ENCODE results near the gene PIM3.

PIM3 gene

DNA sequence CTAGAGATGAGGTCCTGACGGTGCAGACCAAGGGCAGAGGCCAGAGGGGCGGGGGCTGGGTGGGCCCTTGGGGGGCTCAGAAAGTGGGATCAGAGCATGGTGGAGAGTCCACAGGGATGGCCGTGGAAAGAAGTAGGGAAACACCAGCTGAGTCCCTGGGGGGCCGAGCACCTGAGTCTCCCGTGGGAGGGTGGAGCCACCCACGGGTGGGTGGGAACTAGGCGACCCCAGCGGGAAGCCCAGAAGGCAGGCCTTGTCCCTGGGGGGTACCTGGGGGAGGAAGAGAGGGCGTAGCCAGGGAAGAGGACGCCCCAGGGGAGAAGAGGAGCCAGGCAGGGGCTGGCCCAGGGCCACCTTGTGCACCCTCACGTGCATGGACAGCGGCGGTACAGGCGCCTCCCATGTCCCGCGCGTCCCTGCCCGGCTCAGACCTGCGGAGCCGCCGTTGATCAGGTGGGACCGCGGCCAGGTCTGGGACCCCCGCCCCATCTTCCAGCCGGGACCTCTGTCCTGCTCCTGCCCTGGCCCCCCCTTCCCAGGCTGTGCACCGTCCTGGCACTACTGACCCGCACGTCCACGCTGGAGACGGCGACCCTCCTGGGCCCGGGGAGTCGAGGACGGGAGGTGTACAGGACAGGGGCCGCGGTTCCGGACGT, 31.9 kb upstream of the PIM3 start:
- DNase-seq = no peak

DNA sequence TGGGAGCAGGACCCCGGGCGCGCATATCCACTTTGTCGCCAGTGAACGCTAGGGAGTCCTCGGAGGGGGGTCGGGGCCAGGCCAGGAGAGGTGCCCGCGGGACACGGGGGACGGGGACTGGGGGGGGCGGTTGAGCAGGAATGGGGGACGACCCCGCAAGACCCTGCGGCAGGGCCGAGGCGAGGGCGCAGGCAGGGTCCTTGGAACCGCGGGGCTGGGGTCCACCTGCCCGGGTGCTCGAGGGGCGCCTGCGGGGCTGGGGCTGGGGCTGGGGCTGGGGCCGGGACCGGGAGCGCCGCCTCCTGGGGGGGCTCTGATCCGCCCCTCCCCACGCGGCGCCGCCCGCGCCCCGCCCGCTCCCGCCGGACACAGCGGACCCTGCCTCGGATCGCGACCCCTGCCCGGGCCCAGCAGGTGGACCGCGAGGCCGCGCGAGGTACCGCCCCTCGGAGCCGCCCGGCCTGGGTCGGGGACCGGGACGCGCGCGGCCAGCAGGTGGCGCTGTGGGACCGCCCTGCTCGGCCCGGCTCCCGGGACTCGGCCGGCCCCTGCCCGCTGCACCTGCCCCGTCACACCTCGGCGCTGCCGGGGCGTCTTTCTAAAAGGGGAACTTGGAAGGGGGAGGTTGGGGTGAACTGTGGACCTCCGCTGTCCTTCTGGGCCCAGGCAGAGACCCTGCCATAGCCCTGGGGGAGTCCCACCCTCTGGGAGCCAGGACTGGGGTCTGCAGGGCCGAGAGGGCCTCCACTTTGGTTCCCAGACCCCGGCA, 31.2 kb upstream of the PIM3 start:
- DNase-seq = peak; percentile 81

DNA sequence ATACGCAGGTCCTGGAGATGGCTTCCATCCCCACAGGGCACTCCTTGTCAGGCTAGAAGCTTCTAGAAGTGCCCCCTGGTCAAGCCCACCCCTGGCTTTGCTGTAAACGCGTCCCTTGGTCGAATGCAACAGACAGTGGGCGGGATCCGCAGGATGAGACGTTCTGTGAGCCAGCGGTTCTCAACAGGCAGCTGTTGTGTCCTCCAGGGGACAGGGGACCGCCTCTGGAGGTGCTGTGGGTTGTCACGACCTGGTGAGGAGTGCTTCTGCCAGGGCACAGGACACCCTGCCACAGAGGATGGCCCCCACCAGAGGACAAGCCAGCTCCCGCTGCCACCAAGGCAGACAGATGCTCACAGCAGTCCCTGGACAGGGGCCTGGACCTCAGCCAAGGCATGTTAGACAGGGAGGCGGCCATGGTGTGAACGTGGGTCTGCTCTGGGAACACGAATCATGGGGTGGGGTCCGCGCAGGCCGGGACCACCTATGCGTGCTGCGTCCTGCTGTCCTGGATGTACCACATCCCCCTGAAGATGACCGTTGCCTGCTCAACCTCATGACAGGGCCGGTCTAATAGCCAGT, 30.5 kb upstream of the PIM3 start:
- DNase-seq = no peak

DNA sequence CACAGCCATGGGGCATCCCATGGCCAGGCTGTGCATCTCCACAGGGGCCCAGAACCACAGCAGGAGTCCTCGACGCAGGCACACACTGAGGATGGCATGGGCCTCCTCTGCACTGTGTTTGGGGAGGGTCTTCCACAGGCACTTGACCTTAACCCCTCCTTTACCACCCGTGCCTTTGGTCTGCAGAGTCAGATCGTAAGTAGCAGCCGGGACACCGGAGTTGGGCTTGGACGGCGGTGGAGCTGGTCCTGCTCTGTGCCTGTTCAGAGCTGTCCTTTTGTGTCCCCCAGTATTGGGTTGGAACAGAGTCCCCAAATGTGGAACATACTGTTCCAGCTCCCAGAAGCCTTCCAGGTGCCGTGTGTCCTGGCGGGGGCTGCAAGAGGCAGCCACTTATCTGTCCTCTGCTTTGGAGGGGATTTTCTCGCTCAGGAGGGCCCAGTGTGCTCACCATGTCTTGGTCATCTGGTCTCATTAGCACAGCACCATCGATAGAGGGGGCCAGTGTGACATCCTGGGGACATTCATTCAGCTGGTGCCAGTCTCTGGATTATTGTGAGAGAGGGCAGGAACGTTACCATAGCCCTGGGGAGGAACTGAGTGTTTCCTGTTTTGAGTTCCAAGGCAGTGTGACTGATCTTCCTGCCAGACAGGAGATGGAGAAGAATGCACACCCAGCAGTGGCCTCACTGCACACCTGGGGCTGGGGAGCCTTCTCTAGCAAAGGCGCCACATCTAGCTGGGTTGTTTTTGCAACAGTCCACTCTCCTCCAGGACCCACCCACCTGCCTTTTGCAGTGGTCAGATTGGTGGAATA, 29.8 kb upstream of the PIM3 start:
- peak; percentile 73 for DNase-seq

DNA sequence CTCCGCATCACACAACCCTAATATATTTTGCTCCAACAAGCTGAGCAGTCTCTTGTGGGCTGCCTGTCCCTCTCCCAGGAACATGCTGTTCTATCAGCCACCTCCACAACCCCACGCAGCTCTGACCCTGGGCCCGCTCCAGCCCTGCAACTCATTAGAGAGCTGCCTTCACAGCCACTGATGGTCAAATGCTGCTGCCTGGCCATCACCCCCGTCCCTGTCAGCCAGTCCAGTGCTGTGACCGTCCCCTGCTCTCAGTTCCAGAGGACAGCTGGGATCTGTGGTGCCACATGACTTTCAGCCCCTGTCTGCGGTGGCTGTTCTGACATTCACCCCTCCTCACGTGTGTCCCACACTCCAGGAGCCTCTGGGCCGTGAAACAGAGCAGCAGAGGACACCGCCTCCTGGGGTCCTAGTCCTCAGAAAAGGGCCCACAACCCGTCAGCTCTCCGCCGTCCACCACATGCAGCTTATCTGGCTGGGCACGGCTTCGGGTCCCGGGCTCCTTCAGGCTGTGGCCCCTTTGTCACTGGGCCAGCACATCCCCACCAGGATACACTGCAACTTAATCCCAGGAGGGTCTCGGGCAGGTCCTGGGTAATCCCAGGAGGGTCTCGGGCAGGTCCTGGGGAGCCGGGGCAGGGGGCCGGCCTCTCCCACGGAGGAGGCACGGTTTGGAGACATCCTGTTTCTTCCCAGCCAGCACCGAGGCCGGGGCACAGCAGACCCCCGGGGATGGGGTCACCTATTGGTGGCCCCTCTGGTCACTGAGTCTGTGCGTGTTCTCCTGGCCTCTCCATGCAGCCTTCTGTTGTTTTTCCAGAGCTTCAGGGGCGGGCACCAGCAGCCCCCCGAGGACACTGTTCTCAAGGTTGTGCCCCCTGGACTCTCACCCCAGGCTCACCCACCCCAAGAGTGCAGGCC, 27.1 kb upstream of the PIM3 start:
- DNase-seq = no peak

DNA sequence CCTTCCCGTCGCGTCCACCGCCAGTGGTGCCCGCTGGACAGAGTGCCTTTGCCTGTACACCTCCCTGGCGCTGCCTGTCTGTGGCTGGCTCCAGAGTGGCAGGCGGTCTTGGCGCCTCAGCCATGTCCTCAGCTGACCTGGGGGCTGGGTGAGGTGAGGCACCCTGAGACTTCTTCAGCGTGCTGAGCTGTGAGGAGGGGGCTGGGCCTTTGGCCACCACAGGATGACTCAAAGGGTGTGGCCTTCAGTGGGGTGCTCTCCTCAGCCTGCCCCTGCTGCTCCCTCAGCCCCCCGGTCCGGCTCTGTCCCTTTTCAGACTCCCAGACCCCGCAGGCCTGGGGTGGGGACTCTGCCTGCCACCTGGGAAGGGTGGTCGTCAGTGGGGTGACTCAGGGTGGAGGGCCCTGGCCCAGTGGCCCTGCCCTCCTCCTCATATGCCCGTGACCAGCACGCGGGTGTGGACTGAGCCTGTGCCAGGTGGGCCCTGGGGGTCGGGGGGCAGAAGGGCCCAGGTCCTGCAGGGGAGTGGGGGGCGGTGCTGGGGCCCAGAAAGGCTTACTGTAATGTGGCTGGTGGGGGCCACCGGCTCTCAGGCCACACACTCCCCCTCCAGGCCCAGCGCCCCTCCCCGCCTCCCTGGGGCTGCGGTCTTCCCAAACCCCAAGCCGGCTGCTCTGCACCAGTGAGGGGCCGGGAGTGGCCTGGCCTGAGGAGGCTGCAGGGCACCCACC, 26.2 kb upstream of the PIM3 start:
- peak; percentile 45 for DNase-seq

DNA sequence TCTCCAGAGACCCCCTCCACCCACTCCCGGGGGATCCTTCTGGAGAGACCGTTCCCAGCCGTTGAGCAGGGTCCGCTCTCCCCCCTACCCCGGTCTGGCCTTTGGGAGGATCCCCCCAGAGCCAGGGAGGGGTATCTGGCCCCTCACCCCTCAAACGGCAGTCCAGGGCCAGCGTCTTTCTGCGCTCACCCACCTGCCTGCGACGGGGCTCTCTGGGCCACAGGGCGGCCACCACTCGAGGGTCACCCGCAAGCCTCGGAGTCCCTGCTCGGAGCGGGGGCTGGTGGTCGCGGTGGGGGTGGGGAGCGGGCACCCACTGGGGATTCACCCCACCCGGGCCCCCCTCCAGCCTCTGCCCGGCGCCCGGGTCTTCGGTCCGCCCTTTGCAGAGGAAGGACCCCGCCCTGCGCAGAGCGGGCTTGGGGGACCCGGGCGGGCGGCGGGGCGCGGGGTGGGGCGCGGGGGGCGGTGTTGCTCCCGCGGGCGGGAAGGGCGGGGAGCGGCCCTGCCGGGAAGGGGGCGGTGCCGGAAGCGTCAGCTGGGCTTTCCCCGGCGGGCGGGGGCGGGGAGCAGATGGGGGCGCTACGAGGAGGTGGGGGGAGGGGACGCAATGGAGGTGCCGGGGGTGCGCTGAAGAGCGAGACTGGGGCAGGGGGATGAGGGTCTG, 25.5 kb upstream of the PIM3 start:
- DNase-seq = peak; percentile 94

DNA sequence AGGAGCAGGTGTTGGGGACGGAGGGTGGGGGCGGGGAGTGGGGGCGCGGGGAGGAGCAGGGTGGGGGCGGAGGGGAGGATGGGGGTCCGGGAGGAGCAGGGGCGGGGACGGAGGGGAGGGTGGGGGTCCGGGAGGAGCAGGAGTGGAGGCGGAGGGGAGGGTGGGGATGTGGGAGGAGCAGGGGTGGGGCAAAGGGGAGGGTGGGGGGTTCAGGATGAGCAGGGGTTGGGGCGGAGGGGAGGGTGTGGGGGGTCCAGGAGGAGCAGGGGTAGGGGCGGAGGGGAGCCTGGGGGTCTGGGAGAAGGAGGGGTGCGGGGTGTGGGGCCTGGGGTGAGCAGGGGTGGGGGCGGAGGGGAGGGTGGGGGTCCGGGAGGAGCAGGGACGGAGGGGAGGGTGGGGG, 25.0 kb upstream of the PIM3 start:
- peak; percentile 73 for DNase-seq

DNA sequence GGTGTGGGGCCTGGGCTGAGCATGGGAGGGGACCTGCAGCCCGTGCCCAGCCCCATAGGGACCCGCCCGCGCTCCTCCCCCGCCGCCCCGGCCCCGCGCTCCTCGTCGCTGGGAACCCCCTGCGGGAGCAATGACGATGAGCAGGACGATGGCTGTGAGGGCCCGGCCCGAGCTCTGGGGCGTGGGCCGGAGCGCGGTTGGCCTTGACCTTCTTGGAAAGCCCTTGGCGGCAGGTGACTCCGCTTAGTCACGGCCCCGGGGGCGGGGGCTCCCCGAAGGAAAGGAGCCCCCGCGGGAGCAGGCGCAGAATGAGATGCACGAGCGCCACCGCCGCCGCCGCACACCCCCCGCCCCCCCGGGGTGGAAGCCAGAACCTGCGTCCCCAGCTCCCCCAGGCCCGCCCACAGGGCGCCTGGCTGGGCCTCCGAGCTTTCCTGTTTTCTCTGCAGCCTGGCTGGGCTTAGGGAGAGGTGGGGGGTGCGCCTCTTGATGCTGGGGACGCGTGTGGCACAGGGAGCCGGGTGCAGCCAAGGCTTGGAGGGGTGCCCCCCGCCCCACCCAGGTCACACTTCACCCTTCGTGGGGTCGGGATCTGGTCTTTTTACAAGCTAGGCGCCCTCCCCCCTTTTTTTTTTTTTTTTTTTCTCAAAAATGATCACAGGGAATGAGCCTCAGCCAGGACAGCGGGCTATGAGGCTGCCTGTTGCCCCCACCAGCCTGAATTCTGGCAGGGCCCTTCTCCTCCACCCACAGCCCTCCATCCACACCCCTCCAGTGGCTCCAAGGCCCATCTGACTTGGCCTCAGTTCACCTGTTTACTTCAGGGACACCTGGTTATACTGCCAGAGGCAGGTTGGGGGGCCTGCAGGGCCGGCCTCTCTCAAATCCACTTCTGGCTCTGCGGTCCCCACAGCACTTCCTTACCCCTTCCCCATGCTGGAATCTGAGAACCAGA, 24.3 kb upstream of the PIM3 start:
- peak; percentile 97 for DNase-seq

DNA sequence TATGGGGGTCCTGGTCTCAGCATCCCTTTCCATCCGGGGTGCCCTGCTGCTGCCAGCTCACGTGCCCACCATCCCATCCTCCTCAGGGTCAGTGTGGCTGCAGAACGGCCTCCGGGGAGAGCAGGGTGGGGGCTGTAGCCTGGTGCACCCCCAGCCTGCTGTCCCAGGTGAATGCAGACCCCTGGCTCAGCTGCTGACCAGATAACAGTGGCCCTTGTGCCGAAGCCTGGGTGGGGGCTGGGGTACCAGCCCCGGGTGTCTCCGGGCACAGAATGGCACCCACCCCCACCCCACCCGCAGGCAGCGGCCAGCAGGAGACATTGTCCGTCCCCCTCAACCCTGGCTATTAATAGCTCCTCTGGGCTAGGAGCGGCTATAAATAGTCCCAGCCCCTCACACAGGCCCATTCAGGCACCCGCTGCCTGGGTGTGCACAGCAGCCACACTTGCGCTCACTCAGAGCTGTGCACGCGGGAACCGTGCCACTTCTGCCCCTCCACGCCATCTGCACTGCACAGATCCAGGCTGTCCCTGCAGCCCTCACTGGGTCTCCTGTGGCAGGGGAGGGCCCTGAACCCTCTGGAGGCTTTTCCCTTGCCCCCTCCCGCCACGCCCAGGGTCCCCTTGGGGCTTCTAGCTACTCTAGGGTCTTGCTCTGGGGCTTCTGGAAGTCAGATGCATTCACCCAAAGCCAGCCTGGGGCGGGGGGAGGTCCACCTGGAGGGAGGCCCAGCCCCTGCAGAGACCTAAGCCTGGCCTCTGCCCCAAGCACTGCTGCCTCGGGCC, 23.4 kb upstream of the PIM3 start:
- DNase-seq = no peak

DNA sequence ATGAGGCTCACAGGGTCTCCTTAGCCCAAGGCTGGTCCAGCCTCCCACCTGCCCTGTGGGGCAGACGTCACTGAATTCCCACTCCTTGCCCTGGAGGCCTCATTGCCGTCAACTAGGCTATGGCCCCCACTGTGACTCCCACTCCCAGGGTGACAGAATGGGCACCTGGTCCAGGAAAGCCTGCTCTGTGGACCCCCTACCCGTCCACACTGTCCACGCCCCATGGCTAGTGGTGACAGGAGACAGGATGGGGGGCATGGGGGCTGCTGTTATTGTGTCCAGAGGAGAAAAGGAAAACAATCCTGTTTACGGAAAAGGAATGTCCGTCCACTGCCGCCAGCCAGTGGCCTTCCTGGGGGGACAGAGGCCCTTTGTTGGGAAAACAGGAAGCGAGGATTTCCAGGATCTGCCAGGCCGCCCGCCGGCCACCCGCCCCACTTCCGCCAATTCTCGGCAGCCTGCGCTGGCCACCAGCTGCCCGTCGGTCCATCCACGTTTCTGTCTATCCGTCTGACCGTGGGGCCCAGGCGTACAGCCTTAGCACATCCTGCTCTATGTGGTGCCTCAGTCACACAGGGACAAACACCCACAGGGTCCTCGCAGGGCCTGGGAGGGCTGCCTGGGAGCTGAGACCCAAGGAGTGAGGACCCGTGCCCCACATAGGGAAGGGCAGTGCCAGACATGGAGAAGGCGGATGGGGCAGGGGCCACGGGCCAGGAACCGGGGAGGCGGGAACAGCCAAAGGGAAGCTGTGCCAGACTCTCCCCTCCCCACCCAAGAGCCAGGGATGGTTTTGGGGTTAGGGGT, 22.6 kb upstream of the PIM3 start:
- no peak for DNase-seq

DNA sequence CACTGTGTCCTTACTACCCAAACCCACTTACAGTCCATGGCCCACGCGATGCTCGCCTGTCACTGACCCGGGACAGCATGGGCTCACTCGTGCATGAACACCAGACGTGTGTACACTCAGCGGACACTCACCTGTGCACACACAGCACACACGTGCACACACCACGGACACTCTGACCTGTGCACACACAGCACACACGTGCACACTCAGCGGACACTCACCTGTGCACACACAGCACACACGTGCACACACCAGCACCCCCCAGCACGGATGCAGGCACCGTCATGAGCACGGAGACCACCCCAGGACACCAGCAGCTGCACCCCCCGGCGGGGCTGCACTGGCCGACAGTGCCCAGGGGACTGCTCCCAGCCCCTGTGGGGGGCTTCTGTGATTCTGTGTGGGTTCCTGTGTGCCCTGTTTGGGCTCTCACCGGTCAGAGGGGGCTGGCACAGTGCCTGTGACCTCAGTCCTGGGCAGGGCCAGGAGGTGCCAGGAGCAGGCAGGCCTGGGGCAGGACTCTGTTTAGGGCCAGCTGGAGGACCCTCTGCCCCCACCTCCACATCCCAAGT, 21.9 kb upstream of the PIM3 start:
- no peak for DNase-seq

DNA sequence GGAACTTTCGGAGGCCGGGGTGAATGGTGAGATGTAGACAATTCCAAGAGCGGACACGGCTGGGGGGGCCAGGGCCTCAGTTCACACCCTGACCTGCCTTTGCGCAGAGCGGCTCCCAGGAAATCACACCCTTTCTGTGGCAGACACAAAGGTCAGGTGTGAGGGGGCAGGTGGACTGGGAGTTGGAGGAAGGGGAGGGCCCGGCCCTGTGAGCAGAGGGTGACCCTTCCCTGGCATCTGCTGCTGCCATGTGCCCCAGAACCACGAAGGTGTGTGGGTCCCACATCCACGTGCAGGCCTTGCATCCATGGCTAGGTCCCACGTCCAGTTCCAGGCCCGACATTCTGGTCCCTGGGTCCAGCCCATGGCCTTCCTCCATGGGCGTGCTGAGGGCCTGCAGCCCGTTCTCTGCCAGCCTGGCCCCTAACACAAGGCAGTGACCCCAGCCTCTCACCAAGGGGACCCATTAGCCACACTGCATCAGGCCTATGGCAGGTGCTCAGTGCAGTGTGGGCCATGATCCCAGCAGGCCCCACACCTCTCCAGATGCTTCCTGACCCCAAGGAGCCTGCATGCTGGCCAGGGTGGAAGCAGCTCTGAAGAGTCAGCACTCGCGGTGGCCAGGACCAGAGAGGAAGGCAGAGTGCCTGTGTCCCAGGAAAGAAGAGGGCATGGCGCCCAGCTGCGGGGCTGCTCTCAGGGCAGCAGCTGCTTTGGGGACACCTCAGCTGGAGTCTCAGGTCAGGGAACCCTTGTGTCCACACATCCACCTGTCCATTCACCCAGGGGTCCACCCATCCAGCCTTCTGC, 18.9 kb upstream of the PIM3 start:
- no peak for DNase-seq

DNA sequence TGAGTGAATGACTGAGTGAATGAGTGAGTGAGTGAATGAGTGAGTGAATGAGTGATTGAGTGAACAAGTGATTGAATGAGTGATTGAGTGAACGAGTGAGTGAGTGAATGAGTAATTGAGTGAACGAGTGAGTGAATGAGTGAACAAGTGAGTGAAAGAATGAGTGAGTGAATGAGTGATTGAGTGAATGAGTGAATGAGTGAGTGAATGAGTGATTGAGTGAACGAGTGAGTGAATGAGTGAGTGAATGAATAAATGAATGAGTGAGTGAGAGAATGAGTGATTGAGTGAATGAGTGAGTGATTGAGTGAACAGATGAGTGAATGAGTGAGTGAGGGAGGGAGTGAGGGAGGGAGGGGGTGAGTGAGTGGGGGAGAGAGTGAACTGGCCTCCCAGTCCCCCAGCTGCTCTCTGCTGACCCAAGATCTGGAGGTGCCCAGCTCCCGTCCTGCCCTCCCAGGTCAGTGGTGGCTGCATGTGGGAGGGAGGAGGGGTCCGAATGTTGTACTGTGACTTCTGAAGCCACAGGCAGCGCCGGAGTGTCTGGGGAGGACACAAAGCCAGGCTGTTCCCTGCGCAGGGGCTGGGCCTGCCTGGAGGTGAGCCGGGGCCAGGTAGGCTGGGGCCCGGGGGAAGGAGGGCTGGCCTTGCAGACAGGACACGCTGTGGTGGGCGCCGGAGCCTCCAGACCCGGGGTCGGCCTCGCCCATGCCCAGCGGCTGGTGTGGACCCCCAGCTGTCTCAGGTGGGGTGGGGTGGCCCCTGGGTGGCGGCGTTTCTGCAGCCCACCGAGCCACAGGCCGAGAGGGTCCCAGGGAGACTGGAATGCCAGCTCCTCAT, 17.8 kb upstream of the PIM3 start:
- DNase-seq = no peak

DNA sequence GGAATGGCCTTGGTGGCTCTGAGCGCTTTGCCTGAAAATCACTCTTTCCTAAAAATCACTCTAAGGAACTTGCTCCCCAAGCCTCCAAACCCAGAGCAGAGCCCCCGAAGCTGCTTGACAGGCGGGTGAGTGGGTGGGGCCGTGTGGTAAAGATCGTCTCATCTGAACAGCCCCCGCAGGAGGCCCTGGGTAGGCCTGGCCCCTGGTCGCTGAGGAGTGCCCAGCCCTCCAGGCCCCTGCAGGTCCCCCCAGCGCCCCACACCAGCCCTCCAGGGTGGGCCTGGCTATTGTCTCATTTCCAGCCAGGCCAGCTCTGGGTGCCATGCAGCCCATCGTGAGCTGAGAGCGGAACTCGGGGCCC, 17.2 kb upstream of the PIM3 start:
- no peak for DNase-seq

Measured in activated CD4-positive, alpha-beta T cell treated with anti-CD3 and anti-CD28 coated beads, Interleukin-10, Interleukin-2, amounts not matched to agents 100 ng/mL and 50 ng/mL, durations not matched to agents 16 hours and 8 hours (primary cell).